ENCODE measurements around the gene PRPF19.
"Not testable (repeated sequence)": the region's sequence is repeated elsewhere in the genome, so short reads cannot be mapped to it uniquely, and the experiment has no call there.

Gene PRPF19

DNA sequence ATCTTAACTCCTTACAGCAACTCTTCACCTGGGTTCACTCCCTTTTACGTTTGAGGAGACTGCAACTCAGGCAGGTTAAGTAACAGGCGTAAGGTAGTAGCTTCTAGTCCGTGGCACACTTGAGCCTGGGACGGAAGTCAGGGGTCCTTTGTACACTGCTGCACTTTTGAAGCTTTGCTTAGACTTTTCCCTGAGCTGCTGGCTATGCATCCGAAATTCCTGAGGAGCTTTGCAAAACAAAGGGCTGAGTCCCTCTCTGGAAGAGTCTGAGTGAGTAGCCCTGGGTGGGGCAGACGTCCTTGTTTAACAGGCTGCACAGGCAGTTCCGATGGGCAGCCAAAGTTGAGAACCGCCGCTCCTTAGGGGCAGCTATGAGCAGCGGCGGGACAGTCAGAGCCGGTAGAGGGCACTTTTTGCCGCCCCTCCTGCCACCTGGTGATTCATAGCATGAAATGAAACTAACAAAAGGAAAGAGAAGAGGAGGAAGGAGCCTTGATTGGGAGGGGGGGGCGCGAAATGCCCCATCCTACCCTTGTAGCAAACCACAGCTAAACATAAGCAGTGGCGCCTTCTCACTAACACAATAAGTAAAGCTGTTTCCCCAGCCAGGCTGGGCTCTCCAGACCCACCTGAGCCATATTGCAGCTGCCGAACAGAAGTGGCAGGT lies 9.0 kb upstream of the PRPF19 start:
- Histone ChIP-seq H3K9ac (ENCODE audit: low read length in 2 of 2) (peak overlapping the region; percentile 99 to 100), H3K27me3 (ENCODE audit: control insufficient read depth in 1 of 2, insufficient read depth in 2 of 2, low read length in 2 of 2) (peaks cover 3% of the 10 kb centered on the region in 2 donors), H3K4me3 (ENCODE audit: low read length in 2 of 2) (peak overlapping the region; percentile 89 to 92), H3K36me3 (ENCODE audit: control insufficient read depth in 2 of 2, insufficient read depth in 2 of 2, low read length in 2 of 2) (peaks cover 8 to 9% of the 10 kb centered on the region in 2 donors), H3K4me1 (ENCODE audit: control insufficient read depth, insufficient read depth, low read length) (peaks cover 43% of the 10 kb centered on the region), H3K27ac (ENCODE audit: low read length) (peak overlapping the region; percentile 97), H3K9me3 (ENCODE audit: control insufficient read depth in 2 of 2, low read length in 2 of 2) (no peaks in the 10 kb centered on the region)

DNA sequence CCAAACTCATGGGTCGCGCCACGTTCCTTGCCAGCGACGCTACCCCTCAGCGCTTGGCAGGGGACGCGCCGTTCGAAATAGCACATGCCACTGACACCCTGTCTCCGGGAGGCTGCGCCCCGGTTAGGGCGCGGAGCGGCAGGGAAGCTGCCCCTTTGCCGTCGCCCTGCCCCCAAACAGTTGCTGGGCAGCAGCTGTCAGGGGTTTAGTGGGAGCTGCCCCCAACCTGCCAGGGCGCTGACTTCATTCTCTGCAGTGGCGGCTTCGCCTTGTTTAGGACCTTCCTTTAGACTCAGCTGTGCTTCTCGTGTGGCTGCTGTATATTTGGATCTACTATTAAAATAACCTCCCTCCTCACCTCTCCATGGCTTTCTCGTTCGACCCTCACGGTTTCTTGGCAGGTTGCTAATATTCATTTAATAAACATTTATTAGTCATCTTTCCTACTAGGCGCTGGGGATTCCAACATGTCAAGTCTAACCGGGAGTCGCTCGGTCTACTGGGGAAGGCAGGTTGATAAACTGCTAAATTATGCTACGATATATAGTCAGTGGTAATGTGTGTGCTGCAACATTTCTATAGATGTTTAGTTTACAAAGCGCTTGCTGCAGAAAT lies 8.4 kb upstream of the PRPF19 start:
- Histone ChIP-seq H3K4me1 (ENCODE audit: control insufficient read depth, insufficient read depth, low read length) (peaks cover 39% of the 10 kb centered on the region), H3K27me3 (ENCODE audit: control insufficient read depth in 1 of 2, insufficient read depth in 2 of 2, low read length in 2 of 2) (peaks cover 3% of the 10 kb centered on the region in 2 donors), H3K4me3 (ENCODE audit: low read length in 2 of 2) (peak overlapping the region; percentile 89 to 92), H3K9ac (ENCODE audit: low read length in 2 of 2) (peak overlapping the region; percentile 99 to 100), H3K27ac (ENCODE audit: low read length) (peak overlapping the region; percentile 97), H3K9me3 (ENCODE audit: control insufficient read depth in 2 of 2, low read length in 2 of 2) (no peaks in the 10 kb centered on the region), H3K36me3 (ENCODE audit: control insufficient read depth in 2 of 2, insufficient read depth in 2 of 2, low read length in 2 of 2) (peaks cover 2 to 3% of the 10 kb centered on the region in 2 donors)

DNA sequence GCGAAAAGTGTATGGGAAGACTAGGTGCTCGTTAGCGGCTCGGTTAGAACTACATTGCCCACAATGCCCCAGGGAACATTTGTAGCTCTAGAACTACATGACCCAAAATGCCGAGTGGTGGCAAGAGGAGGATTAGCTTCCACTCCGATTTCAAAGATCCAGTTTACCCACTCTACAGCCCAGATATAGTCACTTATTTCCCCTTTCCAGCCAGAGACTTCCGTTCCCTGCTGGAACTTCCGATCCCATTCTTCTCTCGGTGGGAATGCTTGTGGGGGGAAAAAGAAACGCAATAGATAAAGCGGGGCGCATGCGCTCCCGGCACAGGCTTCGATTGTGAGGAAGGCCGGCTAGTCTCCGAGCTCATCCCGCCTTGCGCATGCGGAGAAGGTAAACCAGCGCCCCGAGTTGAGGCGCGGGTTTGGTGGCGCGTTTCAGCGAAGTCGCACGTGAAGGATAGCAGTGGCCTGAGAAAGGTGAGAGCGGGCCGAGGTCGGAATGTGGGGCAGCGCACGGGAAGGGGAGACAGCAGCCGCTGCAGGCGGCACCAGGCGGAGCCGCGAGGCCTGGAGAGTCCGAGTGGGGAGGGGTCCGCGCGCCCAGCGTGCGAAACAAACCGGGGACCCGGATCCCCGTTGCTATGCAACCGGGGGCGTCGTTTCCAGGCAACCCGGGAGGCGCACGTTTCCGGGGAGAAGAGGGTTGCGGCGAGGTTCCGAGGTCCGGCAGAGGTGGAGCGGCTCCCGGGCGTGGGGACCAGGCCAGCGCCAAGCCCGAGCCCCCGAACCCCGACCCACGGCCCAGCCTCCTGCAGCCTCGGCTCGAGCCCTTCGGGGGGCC lies 7.6 kb upstream of the PRPF19 start, which contains the start of gene TMEM109:
TSS of gene TMEM109 (plus strand) at position 366 of the 840 bp plus-strand sequence. CDS start 5,536 bp downstream, outside the sequence.
- Histone ChIP-seq H3K4me1 (ENCODE audit: control insufficient read depth, insufficient read depth, low read length) (peaks cover 34% of the 10 kb centered on the region), H3K9me3 (ENCODE audit: control insufficient read depth in 2 of 2, low read length in 2 of 2) (no peaks in the 10 kb centered on the region), H3K27ac (ENCODE audit: low read length) (peak within 1 kb of the TSS; percentile 97), H3K4me3 (ENCODE audit: low read length in 2 of 2) (peak within 1 kb of the TSS; percentile 89 to 92), H3K36me3 (ENCODE audit: control insufficient read depth in 2 of 2, insufficient read depth in 2 of 2, low read length in 2 of 2) (no peaks in the 10 kb centered on the region), H3K27me3 (ENCODE audit: control insufficient read depth in 1 of 2, insufficient read depth in 2 of 2, low read length in 2 of 2) (peaks cover 3% of the 10 kb centered on the region in 2 donors), H3K9ac (ENCODE audit: low read length in 2 of 2) (peak within 1 kb of the TSS; percentile 99 to 100)

DNA sequence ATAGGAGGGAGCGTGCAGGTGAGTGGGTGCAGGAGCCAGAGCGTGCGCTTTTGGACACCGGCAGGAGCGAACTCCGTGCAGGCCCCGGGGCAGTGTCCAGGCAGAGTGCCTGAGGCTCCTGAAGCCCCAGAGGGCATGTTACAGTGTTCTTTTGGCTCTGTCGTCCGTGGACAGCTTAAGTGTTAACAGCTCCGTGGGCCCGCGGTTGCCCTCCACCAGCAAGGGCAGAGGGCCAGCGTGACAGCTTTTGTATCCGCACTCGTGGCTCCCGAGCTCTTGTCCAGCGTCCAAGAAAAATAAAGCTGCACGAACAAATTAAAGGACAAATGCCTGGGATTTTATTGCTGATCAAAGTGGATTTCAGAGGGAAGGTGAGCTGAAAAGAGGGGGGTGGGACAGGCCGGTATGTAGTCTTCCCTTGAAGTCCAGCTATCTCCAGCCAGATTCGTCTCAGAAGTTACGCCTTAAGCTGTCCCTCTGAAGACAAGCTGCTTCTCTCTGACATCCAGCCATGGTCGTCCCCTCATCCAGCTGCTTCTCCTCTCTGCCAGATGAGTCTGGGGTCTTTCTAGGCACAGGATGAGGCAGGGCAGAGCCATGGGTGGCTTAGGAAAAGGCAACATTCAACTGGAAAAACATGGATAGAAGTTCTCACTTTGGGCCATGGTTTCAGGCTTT lies 6.6 kb upstream of the PRPF19 start:
- Histone ChIP-seq H3K27me3 (ENCODE audit: control insufficient read depth in 1 of 2, insufficient read depth in 2 of 2, low read length in 2 of 2) (peaks cover 3% of the 10 kb centered on the region in 2 donors), H3K9ac (ENCODE audit: low read length in 2 of 2) (peak overlapping the region; percentile 99 to 100), H3K36me3 (ENCODE audit: control insufficient read depth in 2 of 2, insufficient read depth in 2 of 2, low read length in 2 of 2) (no peaks in the 10 kb centered on the region), H3K4me1 (ENCODE audit: control insufficient read depth, insufficient read depth, low read length) (peaks cover 31% of the 10 kb centered on the region), H3K27ac (ENCODE audit: low read length) (peak overlapping the region; percentile 97), H3K9me3 (ENCODE audit: control insufficient read depth in 2 of 2, low read length in 2 of 2) (no peaks in the 10 kb centered on the region), H3K4me3 (ENCODE audit: low read length in 2 of 2) (peak overlapping the region; percentile 89 to 92)

DNA sequence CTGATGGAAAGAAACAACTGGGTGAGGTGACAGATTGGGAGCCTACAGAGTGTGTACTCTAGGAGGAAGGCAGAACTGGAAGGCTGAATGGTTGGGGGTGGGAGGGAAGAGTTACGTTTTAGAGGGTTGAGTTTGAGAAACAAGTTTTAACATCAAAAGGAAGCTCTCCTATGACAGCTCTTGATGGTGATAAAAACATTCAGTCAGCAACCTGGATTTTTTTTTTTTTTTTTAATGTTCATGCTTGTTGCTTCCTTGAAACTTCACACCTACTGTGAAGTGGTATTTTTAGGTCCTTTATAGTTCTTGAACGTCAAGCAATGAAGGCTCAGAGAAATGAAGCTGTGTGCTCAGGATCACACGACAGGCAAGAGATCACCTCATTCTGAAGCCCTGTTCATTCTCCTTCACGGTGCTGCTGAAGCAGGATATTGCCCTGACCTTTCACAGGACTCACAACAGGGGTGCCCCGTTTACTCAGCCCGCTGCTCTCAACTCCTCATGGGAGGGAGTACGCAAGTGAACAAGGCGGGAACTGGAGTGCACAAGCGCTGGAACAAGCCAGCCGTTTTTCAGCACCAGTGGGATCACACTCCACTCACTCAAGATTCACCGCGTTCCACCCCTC lies 6.0 kb upstream of the PRPF19 start:
- H3K4me3 ChIP-seq (ENCODE audit: low read length in 2 of 2) = no peak overlapping the region

DNA sequence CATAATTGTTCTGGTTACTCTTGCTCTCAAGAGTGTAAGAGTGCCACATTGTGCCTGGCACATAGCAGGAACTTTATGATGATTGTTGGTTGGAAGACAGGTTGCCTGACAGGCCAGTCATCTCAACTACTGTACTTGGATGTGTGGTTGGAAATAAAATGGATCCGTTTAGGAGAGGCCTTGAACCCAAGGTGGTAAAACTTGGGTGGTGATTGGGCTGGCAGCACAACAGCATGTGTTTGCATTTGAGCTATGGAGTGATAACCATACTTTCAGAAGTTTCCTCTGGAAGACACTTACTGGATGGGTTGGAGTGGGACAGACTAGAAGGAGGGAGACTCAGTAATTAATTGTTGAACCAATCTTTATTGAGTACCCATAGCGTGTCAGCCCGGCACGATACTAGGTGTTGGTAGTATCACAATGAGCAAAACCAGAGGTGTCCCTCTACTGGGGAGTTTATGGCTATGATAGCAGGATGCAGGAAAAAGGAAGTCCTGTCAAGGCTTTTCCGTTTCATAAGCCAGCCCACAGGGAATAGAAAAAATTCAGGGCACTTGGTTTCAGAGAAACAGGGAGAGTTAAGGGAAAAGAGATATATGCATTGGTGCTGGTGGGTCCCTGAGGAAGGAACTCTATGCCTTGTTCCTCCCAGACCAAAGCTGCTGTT lies 4.5 kb upstream of the PRPF19 start:
- Histone ChIP-seq H3K27ac (ENCODE audit: low read length) (no peak overlapping the region), H3K27me3 (ENCODE audit: control insufficient read depth in 1 of 2, insufficient read depth in 2 of 2, low read length in 2 of 2) (peaks cover 3% of the 10 kb centered on the region in 2 donors), H3K9ac (ENCODE audit: low read length in 2 of 2) (no peak overlapping the region), H3K9me3 (ENCODE audit: control insufficient read depth in 2 of 2, low read length in 2 of 2) (no peaks in the 10 kb centered on the region), H3K36me3 (ENCODE audit: control insufficient read depth in 2 of 2, insufficient read depth in 2 of 2, low read length in 2 of 2) (no peaks in the 10 kb centered on the region), H3K4me3 (ENCODE audit: low read length in 2 of 2) (no peak overlapping the region), H3K4me1 (ENCODE audit: control insufficient read depth, insufficient read depth, low read length) (peaks cover 27% of the 10 kb centered on the region)

More for the DNA sequence above, 6.0 kb upstream of the PRPF19 start:
- Histone ChIP-seq H3K4me1 (ENCODE audit: control insufficient read depth, insufficient read depth, low read length) (peaks cover 31% of the 10 kb centered on the region), H3K9ac (ENCODE audit: low read length in 2 of 2) (no peak overlapping the region), H3K27ac (ENCODE audit: low read length) (no peak overlapping the region), H3K36me3 (ENCODE audit: control insufficient read depth in 2 of 2, insufficient read depth in 2 of 2, low read length in 2 of 2) (no peaks in the 10 kb centered on the region), H3K27me3 (ENCODE audit: control insufficient read depth in 1 of 2, insufficient read depth in 2 of 2, low read length in 2 of 2) (peaks cover 3% of the 10 kb centered on the region in 2 donors), H3K9me3 (ENCODE audit: control insufficient read depth in 2 of 2, low read length in 2 of 2) (no peaks in the 10 kb centered on the region)

DNA sequence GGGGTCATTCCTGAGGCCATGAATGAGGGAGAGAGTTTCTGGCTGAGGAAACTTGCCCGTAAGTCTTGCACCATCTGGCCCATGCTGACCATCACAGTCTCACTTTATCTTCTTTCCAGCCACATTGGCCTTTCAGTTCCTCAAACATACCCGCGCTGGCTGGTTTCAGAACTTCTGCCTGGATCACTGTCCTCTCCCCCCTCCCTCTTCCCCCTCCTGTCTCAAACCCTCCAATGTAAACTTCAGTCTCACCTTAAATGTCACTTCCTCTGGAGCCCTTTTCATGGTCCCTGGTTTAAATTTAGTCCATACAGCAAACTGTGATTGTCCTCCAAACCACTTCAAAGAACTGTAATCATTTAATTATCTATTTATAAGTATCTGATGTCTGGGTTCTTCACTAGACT lies 3.9 kb upstream of the PRPF19 start:
- Histone ChIP-seq H3K9me3 (ENCODE audit: control insufficient read depth in 2 of 2, low read length in 2 of 2) (no peaks in the 10 kb centered on the region), H3K27me3 (ENCODE audit: control insufficient read depth in 1 of 2, insufficient read depth in 2 of 2, low read length in 2 of 2) (peaks cover 3% of the 10 kb centered on the region in 2 donors), H3K4me3 (ENCODE audit: low read length in 2 of 2) (no peak overlapping the region), H3K9ac (ENCODE audit: low read length in 2 of 2) (no peak overlapping the region), H3K27ac (ENCODE audit: low read length) (no peak overlapping the region), H3K36me3 (ENCODE audit: control insufficient read depth in 2 of 2, insufficient read depth in 2 of 2, low read length in 2 of 2) (no peaks in the 10 kb centered on the region), H3K4me1 (ENCODE audit: control insufficient read depth, insufficient read depth, low read length) (peaks cover 27% of the 10 kb centered on the region)

DNA sequence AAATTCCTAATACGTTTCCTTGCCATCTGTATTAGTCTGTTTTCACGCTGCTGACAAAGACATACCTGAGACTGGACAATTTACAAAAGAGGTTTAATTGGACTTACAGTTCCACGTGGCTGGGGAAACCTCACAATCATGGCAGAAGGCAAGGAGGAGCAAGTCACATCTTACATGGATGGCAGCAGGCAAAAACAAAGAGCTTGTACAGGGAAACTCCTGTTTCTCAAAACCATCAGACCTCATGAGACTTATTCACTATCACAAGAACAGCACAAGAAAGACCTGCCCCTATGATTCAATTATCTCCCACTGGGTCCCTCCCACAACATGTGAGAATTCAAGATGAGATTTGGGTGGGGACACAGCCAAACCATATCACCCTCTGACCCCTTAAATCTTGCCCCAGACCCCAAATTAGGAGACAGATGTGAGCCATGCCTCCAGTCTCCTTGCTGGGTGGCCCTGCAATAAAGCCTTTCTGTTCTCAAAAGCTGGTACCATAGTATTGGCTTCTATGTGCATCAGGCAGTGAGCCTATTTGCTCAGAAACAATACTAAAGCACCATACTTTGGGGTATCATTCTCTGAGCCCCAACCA lies 3.4 kb upstream of the PRPF19 start:
- H3K27ac ChIP-seq (ENCODE audit: low read length); H3K36me3 ChIP-seq (ENCODE audit: control insufficient read depth in 2 of 2, insufficient read depth in 2 of 2, low read length in 2 of 2); H3K9ac ChIP-seq (ENCODE audit: low read length in 2 of 2): not testable (repeated sequence)

DNA sequence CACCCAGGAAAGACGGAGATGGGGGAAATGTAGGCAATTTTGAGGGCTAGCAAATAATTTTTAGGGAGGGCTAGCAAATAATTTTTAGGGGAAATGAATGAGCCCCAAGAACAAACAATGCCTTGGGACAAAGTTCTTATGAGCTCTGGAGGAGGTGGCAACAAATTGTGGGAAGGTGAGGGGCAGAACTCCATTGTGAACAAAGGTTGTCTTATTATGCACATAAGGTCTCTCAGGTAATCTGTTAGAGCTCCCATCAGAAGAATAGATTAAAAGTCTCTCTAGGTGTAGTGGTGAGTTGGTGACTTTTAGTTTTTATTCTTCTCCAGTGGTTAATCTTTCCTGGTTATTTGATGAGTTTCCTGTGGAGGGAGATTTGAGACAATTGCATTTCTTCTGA lies 2.4 kb upstream of the PRPF19 start:
- Histone ChIP-seq H3K27ac (ENCODE audit: low read length) (no peak overlapping the region), H3K27me3 (ENCODE audit: control insufficient read depth in 1 of 2, insufficient read depth in 2 of 2, low read length in 2 of 2) (peaks cover 3% of the 10 kb centered on the region in 2 donors), H3K9ac (ENCODE audit: low read length in 2 of 2) (no peak overlapping the region), H3K4me3 (ENCODE audit: low read length in 2 of 2) (no peak overlapping the region), H3K4me1 (ENCODE audit: control insufficient read depth, insufficient read depth, low read length) (peaks cover 32% of the 10 kb centered on the region), H3K36me3 (ENCODE audit: control insufficient read depth in 2 of 2, insufficient read depth in 2 of 2, low read length in 2 of 2) (no peaks in the 10 kb centered on the region), H3K9me3 (ENCODE audit: control insufficient read depth in 2 of 2, low read length in 2 of 2) (no peaks in the 10 kb centered on the region)

More for the DNA sequence above, 3.4 kb upstream of the PRPF19 start:
- H3K9me3 ChIP-seq (ENCODE audit: control insufficient read depth in 2 of 2, low read length in 2 of 2); H3K27me3 ChIP-seq (ENCODE audit: control insufficient read depth in 1 of 2, insufficient read depth in 2 of 2, low read length in 2 of 2); H3K4me3 ChIP-seq (ENCODE audit: low read length in 2 of 2): not testable (repeated sequence)
- peaks cover 29% of the 10 kb centered on the region for H3K4me1 ChIP-seq (ENCODE audit: control insufficient read depth, insufficient read depth, low read length)
